Stimulated activated CD8-positive, alpha-beta memory T cell treated with anti-CD3 and anti-CD28 coated beads, Interleukin-2, amount 100 ng/mL, for 1 hour (primary cell): ENCODE results near the gene CAMK2D.
A peak's percentile ranks its signal among the peaks of the same experiment; 100 is the strongest.

ENCODE experiments used
- DNase-seq, 2 donors: peaks; one replicate each; pipeline ENCODE4 v3.0.0-alpha.2; 2020; ENCODE audit warnings: low read depth in 2 of 2

CAMK2D gene

DNA sequence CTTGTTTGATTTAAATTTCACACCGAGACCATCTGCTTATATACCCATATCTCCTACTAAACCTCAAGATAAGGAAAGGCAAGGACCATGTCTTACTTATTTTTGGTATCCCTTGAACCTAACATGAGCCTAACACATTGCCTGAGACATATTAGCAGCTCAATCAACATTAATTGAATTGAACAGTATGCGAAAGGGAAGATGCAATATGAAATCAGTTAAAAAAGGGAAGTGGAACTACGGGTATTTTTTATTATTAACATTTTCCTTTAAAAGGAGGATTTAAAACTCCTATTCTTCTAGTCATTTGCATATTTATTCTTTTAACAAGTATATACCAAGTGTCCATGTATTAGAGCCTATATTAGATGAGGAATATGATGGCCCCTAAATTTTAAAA lies 197.0 kb downstream of the CAMK2D start:
- DNase-seq, result no peak

DNA sequence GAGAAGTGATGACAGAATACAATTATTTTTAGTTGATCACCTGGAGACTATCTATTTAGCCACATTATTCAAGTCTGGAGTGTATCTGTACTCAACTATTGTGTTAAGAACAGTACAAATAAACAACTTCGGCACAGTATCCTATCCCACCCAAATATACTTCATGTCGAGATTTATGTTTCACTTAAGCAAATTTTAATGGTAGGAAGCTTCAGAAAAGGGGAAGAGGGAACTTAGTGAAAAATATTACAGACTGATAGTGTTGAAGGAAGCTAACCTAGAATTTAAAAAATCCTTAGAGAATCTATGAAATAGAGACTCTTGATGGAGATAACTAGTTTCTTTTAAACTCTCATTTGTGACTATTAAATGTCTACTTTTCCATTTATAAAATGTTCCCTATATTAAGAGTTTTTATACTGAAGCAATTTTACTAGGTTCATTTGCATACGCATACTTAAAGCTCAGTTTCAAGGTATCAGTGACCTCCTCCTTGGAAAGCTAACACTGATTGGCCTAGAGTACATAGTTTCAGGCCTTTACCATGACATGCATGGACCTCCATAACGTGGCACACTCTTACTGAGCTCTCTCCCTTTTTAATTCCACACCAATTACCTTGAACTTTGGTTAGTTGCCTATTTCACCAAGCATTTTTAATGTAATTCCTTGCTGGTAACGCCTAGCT lies 197.7 kb downstream of the CAMK2D start:
- DNase-seq, result no peak

DNA sequence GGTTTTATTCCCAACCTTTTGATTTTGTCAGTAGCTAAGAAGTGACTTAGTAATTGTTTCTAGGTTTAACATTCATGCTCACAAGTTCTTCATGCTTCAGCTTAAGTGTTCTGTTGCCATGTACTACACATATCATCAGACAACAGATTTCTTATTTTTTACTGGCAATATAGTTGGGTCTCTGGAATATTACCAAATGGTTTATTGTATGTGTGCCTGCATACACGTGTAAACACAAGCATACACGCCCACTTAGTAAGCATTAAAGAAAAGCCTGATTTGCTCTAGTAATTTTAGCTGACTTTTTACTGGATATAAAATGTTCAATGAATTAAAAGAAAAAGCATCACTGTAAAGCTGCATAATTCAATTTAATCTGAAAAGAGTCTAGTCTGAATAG lies 199.8 kb downstream of the CAMK2D start:
- DNase-seq, result no peak

DNA sequence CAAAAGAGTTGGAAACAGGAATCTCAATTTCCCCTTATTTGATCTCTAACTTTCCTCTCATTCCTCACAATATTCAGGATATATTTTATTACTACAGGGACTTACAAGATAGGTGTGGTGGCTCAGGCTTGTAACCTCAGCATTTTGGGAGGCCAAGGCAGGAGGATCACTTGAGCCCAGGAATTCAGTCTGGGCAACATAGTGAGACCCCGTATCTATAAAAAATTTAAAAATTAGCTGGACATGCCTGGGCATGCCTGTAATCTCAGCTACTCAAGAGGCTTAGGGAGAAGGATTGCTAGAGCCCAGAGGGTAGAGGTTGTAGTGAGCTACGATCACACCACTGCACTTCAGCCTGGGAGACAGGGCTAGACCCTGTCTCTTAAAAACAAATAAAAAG lies 200.4 kb downstream of the CAMK2D start:
- no peak for DNase-seq

DNA sequence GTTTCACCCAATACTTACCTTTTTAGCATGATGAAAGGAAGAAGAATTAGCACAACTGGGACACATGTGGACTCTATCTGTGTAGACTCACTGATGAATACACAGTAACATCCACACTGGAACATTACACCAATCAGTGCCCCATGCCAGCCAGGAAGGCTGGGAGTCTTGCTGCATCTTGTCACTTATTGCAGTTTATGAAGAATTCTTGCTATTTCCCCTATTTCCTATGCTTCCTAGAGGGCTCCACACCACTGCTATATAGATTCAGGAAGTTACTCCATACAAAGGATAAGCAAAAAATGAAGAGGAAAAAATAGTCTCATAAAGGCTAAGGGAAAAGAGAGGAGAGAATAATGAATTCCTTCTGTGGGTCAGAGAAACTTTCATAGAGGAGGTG lies 201.0 kb downstream of the CAMK2D start:
- no peak for DNase-seq

DNA sequence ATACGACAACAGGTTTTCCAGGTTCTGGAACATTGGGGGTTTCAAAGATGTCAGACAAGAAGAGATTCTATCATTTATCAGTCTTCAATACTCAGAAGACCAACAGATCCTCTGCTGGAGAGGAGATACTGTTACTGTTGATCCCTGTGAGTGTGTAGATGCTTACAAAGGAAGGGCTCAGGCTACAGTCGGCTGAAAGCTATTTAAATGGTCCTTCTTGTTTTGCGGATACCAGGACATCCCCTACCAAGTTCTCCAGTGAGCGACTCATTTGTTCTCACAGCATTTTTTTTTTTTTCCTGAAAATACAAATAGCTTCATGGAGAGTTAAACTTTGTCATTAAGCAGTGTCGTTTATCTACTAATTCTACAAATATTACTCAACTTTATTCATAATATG lies 201.6 kb downstream of the CAMK2D start:
- DNase-seq, result no peak

DNA sequence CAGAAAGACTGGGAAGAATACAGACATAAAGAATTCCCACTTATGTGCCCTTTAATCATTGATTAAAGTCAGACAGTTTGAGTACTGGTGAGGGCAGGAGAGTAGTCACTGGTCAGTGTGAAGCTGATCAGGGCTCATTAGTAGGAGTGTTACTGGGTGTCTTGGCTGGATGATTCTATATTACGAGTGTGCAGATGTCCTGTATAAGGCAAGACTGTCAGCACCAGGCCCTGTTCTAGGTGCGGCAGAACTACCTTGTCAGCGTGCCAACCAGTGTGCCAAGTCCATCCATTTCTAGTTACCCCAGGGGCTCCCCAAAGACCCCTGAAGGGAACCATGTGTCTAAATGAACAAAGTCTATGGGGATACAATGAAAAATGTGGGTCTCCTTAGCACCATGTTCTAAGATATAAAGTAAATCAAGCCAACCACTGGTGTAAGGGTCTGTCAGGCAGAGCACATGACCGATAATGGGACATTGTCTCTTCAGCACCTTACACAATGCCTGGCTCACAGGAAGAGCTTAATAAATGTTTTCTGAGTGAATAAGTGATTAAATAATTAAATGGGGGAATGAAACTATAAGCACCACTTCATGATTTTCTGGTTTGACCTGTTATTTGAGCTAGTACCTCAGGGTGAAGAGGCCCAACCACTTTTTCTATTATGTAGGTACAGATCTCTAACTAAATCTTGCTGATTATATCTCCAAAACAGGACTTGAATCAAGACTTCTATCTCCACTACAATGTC lies 205.0 kb downstream of the CAMK2D start:
- no peak for DNase-seq

DNA sequence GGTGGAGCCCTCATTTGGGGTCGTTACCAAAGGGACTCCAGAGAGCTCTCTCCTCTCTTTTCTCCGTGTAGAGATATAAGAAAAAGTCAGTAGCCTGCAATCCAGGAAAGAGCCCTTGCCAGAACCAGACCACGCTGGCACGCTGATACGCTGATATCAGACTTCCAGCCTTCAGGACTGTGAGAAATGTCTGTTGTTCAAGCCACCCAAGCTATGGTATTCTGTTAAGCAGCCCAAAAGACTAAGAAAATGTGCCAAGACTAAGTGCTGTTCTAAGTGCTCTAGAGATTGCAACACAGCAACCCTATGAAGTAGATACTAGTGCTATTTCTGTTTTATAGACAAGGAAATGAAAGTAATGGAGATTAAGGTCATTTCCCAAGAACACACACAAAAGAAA lies 205.7 kb downstream of the CAMK2D start:
- no peak for DNase-seq

DNA sequence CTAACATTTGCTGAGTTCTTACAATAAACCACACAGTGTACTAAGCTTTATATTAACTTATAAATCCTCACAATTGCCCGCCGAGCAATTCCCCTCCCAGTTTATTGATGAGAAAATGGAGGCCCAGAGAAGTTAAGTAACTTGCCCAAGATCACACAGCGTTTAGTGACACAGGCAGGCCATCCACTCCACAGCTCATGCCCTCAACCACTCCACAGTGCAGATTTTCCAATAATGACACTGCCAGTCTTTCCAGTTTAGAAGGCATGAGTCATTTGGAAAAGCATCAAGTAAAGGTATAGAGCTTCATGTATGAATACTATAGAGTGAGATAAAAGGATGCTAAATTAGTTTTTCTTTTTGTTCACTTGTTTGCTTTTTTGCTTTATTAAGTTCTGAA lies 208.5 kb downstream of the CAMK2D start:
- DNase-seq, result no peak

DNA sequence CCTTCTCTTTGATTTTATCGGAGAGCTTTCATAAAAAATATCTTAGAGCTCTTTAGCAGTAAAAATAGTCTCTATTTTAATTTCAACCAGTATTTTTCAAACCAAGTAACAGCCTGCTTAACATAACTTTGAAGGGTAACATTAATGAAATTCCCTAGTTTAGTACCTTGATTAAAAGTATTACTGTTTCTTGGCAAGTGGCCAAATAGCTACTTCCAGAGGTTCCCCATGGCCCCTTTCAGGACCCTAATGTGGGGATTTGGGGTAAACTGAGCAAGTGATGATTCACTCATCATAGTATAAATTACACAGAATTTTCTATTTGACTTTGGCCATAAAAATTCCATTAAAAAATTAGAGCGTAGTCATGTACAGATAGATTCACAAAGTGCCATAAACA lies 211.0 kb downstream of the CAMK2D start:
- DNase-seq, result no peak

DNA sequence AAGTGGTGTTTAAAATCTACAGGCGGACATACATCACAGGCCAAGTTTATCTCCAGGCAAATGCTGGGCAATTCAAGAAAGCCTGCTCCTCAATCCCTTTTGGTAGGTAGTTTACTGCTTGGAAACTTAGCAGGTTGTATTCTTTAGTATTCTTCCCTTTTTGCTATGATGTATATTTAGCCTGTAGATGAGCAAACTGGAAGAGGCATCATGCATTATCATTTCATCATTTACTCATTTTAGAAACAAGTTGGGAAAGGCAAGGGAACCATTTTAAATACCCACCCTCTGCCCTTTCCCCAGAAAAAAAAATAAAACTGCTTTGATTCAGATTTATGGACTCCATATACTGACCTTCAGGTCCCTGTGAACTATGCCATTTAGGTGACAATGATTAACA lies 213.2 kb downstream of the CAMK2D start:
- DNase-seq, result no peak

DNA sequence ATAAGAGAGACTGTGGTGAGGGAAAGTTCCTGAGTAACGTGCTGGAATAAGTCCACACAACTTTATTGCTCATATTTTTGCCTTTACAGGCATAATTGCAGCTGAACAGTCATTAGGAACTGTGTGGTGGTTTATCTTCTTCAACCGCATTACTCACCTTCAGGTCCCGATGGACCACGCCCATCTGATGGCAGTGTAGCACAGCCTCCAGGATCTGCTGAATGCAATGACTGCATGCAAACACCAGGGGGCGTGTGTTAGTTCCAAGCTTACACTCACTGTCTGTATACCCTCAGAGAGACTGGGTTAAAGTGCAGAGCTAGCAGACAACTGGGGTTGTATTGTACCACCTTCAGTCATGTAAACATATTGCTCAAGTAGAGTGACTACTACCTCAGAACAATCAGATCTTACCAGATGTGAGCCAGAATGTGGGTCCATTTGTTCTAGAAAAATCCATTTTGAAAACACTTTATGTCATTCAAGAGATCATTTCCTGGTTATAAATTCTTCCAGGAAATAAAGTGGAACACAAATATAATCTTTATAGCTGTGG lies 214.0 kb downstream of the CAMK2D start:
- peak; percentile 72 to 82 for DNase-seq

DNA sequence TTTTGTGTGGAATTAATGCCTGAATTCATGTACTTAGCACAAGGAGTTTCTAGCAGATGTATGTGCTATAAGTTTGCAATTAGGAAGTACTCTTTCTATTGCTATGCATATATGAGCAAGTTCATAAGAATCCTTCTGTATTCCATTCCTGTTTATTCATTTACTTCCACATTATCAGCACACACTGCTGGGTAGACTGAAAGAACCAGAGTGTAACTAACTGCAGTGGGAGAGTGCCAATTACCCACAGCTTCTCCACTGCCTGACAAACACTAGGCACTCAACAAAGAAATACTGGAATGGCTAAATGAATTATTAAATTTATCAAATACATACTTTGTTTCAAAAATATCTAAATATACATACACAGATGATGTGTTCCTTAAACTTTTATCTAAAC lies 219.6 kb downstream of the CAMK2D start:
- DNase-seq, result no peak

DNA sequence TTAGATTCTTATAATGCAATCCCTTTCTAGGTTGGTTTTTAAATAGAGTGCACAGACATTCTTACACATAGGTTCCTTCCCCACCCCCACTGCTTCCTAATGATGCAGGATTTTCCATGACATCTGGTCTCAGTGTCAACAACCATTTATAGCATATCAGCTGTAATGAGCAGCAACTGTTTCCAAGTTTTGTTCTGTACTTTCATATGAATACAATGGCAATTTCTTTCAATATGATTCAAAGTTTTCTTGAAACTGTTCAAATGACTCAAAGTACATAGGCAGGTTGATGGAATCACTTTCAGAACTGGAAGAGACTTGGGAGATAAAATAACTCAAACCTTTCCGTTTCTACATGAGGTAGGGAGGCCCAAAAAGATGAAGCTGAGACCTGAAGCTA lies 220.7 kb downstream of the CAMK2D start:
- DNase-seq, result no peak

DNA sequence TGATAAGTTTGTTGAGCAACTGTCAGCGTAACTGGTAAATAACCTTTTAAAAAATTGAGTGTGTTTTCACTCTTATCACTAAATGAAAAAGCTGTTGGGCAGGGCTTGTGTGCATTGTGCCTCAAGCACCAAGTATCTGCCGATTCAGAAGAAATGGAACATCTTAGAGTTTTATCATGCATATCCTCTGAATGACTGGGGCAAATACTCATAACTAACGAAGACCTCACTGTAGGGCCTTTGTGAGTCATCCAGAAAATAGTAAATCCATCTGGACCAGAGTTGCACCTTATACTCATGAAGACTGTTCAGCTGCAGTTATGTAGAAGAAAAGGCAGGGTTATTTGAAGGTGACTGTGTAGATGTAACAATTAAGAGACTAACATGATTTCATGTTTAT lies 222.1 kb downstream of the CAMK2D start:
- no peak for DNase-seq

DNA sequence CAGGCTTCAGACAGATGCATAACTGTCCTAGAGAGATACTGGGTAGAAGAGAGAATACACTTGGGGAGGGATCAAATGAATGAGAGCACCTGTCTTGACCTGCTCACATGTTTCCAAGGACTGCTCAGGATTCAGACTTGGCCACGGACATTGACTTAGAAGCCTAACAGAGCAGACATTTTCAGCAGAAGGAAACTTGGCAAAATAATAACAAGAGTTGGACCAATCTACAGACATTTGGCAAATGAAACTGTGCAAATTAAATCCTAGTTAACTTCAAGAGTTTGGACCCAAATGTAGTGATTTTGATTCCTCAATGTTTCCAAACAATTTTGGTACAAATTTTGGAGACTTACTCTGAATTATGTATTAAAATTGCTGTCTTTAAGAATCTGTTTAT lies 223.9 kb downstream of the CAMK2D start:
- no peak for DNase-seq

DNA sequence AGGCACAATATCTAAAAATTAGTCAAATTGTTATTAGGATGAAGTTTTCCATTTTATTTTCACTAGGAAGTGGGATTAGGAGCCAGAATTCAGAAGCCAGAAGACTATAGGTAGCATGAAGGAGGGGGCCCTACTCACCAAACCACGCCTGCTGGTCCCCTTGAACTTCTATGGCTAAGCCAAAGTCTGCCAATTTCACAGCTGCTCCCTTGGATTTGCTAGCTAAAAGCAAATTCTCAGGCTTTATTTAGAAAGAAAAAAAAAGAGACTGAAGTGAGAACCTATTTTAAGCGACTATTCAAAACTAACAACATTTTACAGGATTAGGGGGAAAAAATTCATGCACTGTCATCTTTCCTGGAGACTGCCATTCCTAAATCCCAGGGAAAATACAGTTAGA lies 224.3 kb downstream of the CAMK2D start:
- no peak for DNase-seq

DNA sequence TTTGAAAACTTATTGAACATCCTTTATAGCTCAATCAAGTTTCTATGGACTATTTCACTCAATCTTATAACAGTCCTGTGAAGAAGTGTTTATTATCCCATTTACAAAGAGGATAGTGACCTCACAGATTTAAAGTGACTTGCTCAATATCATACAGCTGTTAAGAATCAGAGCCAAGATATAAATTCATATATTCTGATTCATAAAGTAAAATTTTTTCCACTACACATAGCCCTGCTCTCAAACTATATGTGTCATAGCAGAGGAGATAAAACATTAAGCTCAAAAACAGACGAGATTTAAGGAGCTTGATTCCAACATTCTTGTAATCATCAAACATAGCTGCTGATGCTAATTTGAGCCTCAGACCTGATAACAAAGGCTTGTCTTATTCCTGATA lies 226.8 kb downstream of the CAMK2D start:
- no peak for DNase-seq

DNA sequence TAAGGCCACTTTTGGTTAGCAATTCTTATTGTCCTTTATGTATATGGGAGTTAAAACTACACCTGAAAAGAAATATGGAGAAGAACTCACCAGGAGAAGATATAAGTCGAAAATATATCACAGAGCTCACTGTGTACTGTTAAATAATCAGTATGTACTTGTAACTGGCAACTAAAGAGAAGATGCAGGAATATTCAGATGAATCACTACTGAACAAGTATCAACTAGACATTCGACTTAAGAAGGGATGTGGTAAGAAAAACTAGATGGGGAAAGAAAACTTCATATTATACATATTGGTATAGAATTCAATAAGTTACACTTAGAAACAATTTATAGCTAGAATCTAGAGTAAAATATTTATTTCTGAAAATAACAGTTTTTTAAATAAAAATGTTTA lies 230.0 kb downstream of the CAMK2D start:
- no peak for DNase-seq

DNA sequence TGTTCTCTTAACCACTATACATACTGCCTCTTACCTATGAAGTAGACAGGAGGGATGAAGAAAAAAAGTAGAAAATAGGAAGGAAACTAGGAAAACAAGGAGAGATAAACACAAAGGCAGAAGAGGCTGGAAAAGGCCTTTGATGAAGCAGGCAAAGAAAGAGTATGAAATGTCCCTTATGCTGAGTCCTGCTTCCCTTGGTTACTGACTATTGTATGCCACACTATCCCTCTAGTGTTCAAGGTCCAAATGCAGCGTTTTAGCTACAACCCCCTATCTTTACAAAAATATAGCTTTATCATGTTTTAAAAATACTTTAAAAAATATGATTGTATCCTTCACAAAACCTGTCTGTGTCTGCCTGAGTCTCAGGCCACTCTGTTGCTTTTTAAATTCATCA lies 233.1 kb downstream of the CAMK2D start:
- DNase-seq, result no peak

DNA sequence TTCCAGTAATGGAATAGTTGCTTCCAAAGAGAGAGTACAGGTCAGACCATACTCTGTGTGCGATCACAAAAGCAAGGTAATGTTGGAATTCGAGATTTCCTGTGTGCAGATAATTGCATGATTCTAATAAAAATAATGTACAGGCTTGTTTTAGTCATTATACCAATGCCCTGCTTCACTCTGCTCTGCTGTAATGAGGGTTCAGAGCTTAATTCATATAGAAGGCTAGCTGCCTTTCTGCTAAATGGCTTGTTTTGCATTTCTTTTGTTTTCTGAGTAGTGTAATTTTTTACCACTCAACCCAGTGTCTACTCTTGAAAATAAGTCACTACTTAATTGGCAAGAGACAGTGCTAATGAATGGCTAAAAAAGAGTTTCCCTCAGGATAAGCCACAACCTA lies 236.0 kb downstream of the CAMK2D start:
- no peak for DNase-seq

DNA sequence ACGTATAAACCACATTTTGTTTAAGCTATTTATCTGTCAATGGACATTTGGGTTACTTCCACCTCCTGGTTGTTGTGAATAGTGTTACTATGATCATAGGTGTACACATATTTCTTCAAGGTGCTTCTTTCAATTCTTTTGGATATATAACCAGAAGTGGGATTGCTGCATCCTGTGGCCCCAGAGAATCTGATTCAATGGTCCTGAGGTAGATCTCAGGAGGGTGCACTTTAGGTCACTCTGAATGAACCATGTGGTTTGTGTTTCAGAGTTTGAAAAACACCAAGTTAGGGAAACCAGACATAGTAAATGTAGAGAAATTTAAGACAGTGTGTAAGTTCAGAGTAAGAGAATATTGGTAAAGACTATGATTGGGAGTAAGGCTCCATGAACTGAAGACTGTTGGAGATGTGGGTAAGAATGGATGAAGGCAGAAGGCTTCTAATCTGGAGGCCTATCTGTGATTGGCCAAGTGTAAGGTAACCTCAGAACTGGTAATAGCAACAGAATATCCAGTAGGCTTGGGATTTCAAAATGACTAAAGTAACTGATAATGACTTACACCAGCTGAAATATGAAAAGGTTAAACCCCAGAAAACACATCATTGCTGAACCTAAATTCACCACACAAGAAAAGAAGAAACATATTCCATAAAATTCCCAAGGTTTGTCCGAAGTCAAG lies 236.9 kb downstream of the CAMK2D start:
- no peak for DNase-seq

DNA sequence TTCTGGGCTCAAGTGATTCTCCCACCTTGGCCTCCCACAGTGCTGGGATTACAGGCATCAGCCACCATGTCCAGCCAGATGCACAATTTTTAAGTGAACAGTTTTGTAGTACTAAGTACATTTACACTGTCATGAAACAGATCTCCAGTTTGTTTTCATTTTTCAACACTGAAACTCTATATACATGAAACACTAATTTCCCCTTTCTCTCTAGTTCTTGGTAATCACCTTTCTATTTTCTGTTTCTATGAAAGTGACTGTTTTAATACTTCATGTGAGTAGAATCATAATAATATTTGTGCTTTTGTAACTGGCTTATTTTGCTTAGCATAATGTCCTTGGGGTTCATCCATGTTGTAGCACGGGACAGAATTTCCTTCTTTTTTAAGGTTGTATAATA lies 237.4 kb downstream of the CAMK2D start:
- DNase-seq, result no peak
